ENCODE results near the gene EML3. TPM values are rescaled to one million over a fixed set of nuclear protein-coding genes. Genes with fewer than 3 reads are reported as not detected.
A peak's percentile ranks its signal among the peaks of the same experiment; 100 is the strongest.

Gene EML3
- total RNA-seq, 2 donors from 2014 or later = 51.5 to 57.7 TPM

- H3K27ac ChIP-seq (ENCODE audit: low read depth, low read length) = no peak overlapping the region
- Mint-ChIP-seq H3K9me3 (no peaks in the 10 kb centered on the region), H3K4me1 (peaks cover 76% of the 10 kb centered on the region), H3K36me3 (ENCODE audit: low read depth) (peaks cover 48% of the 10 kb centered on the region), H3K27ac (peak overlapping the region; percentile 96), H3K27me3 (ENCODE audit: insufficient read depth) (no peaks in the 10 kb centered on the region), H3K4me3 (peak overlapping the region; percentile 37)
- H3K36me3 ChIP-seq (ENCODE audit: control insufficient read depth, insufficient read depth, low read length) = peaks cover 46% of the 10 kb centered on the region
- H3K9me3 ChIP-seq (ENCODE audit: control insufficient read depth, low read length) = no peaks in the 10 kb centered on the region
- H3K4me3 ChIP-seq (ENCODE audit: low read length) = no peak overlapping the region
- TF ChIP-seq CTCF (conservative IDR thresholded peaks at IDR 0.05) = no peak
- H3K27me3 ChIP-seq (ENCODE audit: control insufficient read depth, insufficient read depth, low read length, poor library complexity, severe bottlenecking) = no peaks in the 10 kb centered on the region
- 78 to 83% methylated on average over 3 of the region's 3 CpGs for WGBS, 2 experiments (ENCODE audit: insufficient coverage in 1 of 2, insufficient read length in 1 of 2)
- H3K4me1 ChIP-seq (ENCODE audit: control insufficient read depth, insufficient read depth, low read length) = peaks cover 32% of the 10 kb centered on the region
- no peak overlapping the region for H3K9ac ChIP-seq (ENCODE audit: extremely low read depth, low read length, poor library complexity, severe bottlenecking)
- DNase-seq = no peak
Observed at GRCh38 chr11:62556875-62557631, 55.5 kb downstream of the EML3 start.

- H3K4me3 Mint-ChIP-seq = peak overlapping the region; percentile 37
- H3K36me3 Mint-ChIP-seq (ENCODE audit: low read depth) = peaks cover 45% of the 10 kb centered on the region
- H3K27me3 Mint-ChIP-seq (ENCODE audit: insufficient read depth) = no peaks in the 10 kb centered on the region
Observed at GRCh38 chr11:62556108-62556874, 56.3 kb downstream of the EML3 start.

More at GRCh38 chr11:62556108-62556874, 56.3 kb downstream of the EML3 start:
- H3K9me3 Mint-ChIP-seq = no peaks in the 10 kb centered on the region
- H3K27ac ChIP-seq (ENCODE audit: low read depth, low read length) = peak overlapping the region; percentile 59
- H3K4me3 ChIP-seq (ENCODE audit: low read length) = peak overlapping the region; percentile 34
- peaks cover 46% of the 10 kb centered on the region for H3K36me3 ChIP-seq (ENCODE audit: control insufficient read depth, insufficient read depth, low read length)
- peaks cover 78% of the 10 kb centered on the region for H3K4me1 Mint-ChIP-seq
- peak; percentile 95 for DNase-seq
- H3K9me3 ChIP-seq (ENCODE audit: control insufficient read depth, low read length) = no peaks in the 10 kb centered on the region
- H3K9ac ChIP-seq (ENCODE audit: extremely low read depth, low read length, poor library complexity, severe bottlenecking) = peak overlapping the region; percentile 23
- no peak for TF ChIP-seq CTCF (conservative IDR thresholded peaks at IDR 0.05)
- peak overlapping the region; percentile 96 for H3K27ac Mint-ChIP-seq
- no peaks in the 10 kb centered on the region for H3K27me3 ChIP-seq (ENCODE audit: control insufficient read depth, insufficient read depth, low read length, poor library complexity, severe bottlenecking)
- H3K4me1 ChIP-seq (ENCODE audit: control insufficient read depth, insufficient read depth, low read length) = peaks cover 32% of the 10 kb centered on the region
- WGBS, 2 experiments (ENCODE audit: insufficient coverage in 1 of 2, insufficient read length in 1 of 2) = 20 to 57% methylated on average over 1 to 14 of the region's 14 CpGs

Data from endodermal cell (in vitro differentiated cells).